ELR (cell line): Measurements from ENCODE around the gene ASTN2.

Experiments
- DNase-seq: peaks from one replicate; pipeline ENCODE4 v3.0.0-alpha.2; 2015; ENCODE audit warnings: low read depth

The ASTN2 gene

DNA sequence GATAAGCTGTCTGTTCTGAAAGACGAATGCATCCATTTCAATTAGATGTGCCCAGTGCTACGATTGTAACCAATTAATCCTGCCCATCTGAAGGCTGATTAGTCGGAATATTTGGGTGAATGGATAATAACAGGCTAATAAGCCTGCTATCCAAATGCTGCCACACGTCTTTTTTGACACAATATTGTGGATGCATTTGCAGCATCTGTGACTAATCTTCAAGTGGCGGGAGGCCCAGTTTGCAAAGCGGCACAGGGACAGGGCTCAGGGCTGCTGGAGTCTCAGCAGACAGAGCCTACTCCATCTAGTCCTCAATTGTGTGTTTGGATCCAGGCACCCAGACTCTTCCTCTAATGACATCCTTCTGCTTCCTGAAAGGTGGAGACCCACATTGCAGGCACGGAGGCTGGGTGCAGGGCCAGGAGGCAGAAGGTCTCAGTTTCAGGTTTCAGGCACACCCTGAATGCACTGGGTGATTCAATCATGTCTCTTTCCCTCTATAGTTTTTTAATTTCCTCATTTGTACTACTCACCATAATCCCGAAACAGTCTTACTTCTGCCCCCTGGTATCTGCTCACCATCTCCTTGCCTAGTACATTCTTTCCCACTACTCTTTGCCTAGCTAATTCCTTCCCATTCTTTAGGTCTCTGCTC is 169.6 kb downstream of the ASTN2 start:
- no peak for DNase-seq

DNA sequence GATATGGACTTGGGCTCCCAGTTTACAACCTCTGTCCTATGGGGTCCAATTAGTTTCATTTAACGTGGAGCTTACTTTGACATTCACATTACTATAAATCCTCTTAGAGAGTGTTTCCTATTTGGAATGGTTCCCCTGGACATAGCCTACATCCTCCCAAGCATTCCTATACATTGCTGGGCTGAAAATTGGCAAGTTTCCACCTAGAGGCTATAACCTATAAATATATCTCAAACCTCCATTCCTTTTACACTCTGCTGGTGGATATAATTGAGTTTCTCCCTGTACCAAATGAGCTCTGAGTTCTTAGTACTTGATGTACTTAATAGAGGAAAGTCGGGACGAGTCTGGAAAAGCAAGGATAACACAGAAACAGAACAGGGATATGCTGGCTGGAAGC is 172.8 kb downstream of the ASTN2 start:
- DNase-seq: no peak

DNA sequence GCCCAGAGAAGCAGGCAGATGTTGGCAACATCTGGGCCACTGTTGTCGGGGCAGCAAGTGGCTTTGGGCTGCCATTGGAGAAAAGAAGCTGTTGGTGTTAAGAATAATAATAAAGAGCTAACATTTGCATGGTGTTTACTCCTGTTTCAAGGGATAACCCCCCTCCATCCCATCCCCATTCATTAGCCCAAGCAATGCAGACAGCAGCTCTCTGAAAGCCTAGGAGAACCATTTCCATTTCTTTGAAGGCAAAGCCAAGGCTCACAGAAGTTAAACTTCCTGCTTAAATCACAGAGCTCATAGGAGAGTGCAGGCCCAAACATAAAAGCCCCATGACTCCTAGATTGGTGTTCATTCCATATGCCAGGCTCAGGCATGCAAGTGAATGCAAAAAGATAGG is 175.4 kb downstream of the ASTN2 start:
- no peak for DNase-seq

DNA sequence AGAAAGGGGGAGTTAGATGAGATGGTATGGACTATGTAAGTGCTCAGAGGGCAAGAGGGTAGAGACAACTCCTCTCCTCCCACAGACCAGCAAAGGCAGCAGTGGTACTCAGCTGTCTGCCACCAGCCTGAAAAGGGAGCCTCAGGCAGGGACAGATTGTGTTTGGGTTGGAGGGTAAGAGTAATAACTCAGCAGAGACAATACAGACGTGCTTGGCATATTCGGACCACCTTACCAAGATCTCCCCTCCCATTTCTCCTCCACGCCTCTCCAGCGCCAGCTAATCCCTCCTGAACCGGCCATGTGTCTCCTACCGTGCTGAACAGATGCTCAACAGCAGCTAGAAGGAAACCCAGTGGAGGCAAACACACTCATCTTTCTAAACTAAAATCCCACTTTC is 180.8 kb downstream of the ASTN2 start:
- no peak for DNase-seq

DNA sequence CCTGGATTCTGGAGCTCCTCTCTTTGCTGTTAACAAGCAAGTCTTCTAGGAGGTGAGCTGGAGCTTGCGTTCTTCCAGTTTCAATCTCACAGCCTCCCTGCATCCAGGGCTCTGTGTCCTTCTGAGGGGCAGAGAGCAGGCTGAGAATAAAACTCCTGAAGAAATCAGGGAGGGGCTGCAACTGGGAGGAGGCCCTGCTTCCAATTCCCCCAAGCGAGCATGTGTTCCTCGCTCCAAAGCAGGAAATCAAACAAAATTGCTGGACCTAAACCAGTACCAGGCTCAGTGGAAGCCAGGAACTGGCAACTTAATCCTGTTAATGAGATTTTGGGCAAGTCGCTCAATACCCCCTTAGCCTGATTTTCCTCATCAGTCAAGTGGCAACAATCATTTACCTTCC is 181.8 kb downstream of the ASTN2 start:
- no peak for DNase-seq

DNA sequence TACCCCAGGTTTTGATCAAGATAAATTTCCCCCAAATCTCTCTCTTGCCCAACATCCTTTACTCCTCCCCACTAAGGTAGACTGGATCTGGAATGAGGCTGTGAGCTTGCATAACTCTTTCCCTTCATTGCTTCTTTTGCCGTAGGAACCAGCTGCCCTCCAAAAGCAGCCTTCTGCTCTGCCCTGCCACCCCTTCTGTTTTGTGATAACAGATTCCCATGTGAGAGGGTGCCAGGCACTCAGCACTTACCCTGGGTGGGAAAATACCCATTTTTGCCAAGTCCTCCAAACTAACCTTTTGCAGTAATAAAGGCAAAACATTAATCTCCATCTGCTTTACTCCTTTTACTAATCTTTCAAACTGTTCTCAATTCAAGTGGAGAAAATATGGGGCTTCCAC is 182.6 kb downstream of the ASTN2 start:
- no peak for DNase-seq

DNA sequence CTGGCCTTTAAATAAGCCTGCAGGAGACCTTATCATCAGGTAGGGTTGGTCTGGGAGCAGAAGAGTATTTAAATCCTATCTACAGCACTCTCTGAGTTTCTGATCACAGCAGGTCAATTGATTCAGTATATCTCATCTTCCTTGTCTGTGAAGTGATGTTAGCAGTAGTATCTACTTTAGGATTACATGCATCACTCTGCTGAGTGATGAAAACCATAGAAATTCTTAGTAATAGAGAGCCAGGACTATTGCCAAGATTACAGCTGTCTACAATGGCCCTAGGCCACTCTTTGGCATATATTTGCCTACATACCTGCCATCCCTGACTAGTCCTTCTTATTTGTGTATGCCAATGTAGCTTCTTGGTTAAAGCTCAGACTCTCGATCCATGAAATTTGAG is 183.8 kb downstream of the ASTN2 start:
- no peak for DNase-seq

DNA sequence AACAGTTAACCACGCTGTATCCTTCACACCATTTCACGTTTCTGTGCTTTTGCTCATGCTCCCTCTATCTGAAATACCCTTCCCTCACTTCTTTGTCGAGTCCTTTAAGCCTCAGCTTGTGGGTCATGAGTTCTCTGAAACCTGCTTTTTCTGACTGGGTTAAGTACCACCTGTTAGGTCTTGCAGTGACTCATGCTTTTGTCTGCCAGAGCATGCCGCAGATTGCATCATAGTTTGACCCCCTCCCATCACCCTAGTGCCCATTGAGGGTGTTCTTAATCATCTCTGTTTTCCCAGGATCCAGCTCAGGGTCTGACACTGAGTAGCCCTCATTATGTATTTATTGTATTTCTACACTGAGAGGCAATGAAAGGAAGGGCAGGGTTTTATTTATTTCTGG is 190.2 kb downstream of the ASTN2 start:
- no peak for DNase-seq

DNA sequence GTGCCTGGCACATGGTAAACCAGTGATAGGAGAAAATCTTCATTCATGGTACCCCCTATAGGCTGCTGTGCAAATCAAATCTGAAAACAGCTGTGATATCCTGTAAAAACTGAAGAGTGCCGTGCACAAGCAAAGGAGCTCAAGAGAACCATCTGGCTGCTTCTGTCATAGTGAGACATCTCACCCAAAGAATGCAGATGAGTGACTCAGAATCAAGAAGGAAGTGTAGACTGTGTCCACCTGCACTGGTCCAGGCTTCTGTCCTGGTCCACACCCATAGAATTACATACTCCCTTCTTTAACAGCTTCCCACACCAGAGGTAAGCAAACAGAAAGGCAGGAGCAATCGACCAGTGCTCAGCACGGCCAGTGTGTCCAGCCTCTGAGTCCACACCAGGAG is 195.9 kb downstream of the ASTN2 start:
- no peak for DNase-seq

DNA sequence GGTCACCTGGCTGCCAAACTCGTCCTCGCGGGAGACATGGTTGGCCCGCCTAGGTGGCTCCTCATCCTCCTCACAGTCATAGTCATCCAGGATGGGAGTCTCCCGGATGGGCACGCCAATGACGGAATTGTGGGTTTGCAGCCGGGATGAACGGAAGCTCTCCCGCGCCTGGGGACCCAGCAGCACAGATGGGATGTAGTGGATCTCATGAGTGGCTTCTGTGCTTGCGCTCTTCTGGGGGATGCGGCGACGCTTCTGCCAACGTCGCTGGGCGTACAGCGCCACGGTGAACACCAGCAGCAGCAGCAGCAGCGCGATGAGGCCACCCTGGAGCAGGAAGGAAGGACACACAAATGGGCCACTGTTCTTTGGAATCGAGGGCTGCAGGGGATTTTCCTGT is 200.4 kb downstream of the ASTN2 start:
- no peak for DNase-seq

DNA sequence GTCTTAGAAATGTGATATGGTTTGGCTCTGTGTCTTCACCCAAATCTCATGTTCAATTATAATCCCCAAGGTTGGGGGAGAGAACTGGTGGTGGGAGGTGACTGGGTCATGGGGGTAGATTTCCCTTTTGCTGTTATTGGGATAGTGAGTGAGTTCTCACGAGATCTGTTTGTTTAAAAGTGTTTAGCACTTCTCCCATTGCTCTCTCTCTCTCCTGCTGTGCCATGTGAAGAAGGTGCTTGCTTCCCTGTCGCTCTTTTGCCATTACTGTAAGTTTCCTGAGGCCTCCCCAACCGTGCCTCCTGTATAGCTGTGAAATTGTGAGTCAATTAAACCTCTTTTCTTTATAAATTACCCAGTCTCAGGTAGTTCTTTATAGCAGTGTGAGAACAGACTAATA is 203.6 kb downstream of the ASTN2 start:
- no peak for DNase-seq

DNA sequence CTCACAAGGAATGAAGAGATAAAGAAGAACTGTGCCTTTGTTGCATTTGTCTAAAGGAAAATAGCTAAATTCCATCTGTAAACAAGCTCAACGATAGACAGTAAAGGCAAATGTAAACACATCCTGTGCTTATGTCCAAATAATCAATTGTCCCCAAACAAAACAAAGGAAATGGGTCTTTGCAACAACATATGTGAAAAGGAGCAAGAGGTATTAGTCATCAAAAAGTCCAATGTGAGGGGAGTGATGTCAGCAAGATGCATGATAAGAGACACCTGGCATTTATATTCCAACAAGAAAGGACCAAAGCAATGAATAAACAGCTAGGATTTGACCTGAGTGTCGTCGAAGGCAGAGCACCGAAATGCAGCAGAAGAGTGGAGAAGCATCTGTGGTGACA is 209.1 kb downstream of the ASTN2 start:
- no peak for DNase-seq

DNA sequence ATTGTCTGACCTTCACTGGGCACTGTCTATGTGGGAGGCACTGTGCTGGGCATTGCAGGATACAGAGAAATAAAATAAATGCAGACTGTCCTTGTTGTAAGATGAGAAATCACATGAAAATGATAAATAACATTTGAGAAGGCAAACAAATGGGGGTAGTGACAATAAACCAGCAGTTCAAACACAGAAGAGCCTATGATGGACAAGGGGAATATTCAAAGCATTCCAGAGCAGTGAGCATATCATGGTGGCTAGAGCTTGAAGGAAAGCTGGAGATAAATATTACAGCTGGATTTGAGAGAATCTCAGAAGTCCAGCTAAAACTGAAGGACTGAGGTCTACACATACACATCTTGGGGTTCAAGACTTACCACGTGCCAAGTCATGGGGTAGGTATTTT is 209.9 kb downstream of the ASTN2 start:
- no peak for DNase-seq

DNA sequence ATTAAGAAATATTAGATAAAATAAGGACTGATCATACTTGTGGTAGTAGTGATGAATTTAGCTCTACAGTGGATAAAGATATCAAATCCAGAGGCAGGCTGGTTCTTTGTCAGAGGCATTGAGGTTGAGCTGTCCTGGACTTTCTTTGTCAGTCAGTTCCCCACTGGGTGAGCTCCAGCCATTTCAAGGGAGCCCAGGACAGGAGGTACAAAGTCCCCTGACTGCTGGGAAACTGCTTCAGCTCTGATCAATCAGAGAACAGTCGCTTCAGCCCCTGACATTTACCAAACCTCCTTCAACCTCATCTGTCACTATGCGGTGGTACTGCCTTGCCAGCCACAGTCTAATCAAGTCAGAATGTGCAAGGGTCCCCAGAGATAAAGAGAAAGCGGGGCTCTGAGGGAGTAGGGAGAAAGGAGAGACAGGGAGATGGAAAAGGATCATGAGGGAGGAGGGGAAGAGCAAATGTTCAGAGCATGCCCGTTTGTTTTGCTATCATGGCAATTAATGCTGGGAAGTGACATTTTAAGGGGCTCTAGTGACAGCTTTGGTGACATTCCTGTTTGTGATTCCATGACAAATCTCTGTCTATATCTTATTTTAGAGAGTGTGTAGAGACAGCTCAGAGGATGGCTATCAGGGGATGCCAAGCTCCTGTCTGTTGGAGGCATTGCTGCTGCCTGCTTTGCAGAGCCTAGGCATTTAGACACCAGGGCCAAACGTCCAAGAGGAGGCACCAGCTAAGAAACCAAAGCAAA is 223.2 kb downstream of the ASTN2 start:
- DNase-seq: no peak

DNA sequence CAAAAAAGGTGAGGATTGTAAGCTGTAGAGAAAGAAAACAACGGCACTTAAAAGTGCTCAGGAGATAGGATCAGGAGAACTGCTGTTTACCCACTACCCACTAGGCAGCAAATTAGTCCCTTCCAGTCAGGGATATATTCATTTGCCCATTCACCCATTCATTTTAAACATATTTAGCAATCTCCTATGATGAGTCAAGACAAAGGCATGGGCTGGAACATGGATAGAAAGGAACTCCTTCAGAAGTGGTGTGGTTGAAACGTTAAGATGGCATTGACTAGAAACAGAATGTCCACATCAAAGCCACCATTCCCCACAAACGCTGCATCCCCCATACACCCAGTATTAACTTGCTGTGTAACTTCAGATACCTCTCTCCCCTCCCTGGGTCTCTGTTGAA is 225.7 kb downstream of the ASTN2 start:
- no peak for DNase-seq

DNA sequence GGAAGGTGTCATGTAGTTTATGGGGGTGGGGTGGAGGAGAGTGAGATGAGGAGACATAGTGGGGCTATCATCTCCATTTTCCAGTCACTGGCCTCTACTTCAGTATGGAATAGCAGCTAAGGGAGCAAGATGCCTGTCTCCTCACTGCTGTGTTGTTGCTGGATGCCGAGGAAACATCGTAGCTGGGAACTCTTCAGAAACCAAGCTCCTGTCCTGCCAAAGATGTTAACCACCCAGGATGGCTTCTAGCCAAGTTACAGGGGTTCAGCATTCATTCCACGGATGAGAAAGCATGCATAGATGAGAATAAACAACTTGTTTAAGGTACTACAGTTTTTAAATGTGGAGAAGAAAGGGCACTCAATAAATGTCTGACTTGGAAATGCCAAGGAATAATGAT is 226.5 kb downstream of the ASTN2 start:
- no peak for DNase-seq

DNA sequence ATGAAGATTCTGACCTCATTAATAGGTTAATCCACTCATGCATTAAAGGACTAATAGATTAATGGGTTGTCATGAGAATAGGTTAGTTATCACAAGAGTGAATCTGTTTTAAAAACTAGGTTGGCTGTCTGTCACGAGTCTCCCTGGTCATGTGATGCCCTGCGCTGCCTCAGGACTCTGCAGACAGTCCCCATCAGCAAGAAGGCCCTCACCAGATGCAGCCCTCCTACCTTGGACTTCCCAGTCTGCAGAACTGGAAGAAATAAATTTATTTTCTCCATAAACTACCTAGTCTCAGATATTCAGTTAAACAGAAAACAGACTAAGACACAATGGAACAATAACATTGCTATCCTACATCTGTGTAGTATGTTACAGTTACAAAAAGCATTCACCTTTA is 227.4 kb downstream of the ASTN2 start:
- no peak for DNase-seq

DNA sequence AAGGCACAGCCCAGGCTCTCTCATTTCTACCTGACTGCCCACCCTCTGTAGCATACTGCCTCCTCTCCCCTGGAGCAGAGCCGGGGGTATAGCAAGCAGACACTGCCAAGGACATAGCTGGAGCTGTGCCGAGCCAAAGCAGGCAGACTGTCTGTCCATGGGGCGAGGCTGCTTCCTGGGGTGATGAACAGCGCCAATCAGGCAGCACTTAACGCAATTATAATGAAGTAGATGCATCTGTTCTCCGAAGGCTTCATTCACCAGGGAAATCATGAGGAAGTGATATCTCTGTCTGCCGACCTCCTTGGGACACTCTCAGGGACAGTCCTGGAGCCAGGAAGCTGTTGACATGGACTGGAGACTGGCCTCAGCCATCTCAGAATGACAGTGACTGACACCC is 230.7 kb downstream of the ASTN2 start:
- DNase-seq: no peak

DNA sequence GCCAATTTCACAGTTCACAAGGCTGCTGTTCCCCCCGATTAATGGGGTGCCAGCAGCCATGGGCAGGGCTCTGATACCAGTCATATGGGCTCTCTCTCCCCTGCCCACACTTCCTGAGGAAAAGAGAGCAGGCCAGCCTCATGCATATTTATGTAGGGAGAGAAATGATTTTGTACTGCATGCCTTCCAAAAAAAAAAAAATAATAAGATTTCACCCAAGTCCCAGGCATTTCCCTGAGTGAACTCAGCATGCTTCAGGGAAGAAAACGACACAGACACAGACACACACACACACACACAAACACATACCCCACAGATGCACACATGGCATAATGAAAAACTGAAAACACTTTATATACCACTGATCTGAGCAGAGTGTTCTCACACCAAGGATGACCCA is 232.8 kb downstream of the ASTN2 start:
- no peak for DNase-seq

DNA sequence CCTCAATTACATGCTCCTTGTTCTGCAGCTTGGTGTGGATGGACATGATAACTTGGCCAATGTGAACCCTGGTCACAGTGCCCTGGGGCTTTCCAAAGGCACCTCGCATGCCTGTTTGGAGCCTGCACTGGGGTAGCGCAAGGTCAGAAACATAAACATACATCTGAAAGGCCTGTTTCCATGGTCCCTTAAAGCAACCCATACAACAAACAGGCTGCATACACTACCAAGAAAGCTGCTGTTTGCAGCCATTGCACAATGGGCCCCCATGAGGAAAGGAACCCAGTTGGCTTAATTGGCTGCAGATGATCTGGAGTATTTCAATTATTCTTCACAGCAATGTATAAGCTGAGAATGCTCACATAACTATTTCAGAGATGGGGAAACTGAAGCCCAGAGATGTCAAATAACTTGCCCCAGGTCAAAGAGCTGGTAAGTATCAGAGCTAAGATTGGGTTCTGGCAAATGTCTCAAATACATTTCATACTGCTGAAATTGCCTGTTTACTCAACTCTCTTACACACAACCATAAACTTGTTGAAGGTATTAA is 233.9 kb downstream of the ASTN2 start:
- no peak for DNase-seq

DNA sequence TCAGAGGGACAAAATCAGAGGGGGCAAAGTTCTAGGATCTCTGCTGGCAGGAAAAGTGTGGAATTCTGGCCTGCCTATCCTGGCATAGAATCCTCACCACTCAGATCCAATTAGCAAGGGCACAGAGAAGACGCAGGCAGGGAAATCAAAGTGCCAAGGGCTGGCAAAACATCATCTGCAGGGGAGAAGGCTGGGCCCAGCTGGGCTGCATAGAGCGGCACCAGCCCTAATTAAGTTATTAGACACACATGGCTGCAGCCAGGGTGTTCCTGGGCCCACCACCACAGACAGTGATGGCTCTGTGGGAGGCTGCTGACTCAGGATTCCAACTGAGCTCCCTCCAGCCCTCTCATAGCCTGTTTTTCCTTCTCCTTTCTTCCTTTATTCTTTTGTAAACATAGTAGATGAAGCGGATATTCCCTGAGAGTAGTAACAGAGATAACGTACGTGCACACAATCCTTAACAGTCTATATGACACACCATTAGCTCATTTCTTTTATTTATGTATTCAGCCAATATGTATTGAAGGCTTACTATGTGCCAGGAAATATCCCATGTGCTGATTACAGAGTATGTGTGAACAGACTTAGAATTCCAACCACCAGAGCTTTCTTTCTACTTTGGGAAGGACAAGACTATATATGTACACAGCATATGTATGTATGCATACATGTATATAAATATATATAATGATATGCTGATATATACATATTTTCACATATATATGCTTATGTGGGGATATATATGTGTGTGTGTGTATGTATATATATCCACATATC is 236.1 kb downstream of the ASTN2 start:
- peak; percentile 2 for DNase-seq

DNA sequence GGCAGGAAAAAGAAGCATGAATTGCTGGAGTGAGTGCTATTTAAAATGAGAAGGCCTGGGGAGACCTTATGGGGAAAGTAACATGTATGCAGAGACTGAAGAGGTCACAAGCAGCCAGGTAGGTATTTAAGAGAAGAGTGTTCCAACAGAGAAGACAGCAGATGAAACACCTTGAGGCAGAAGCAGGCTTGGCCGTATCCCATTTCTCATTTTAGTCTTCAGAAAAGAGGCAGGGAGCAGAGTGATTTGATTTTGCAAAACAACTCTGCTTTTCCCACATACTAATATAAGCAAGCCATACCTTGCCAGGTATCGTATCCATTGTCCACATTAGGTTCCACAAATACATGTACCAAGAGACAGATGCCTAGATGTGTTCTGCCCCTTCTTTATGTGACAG is 244.3 kb downstream of the ASTN2 start:
- DNase-seq: no peak

DNA sequence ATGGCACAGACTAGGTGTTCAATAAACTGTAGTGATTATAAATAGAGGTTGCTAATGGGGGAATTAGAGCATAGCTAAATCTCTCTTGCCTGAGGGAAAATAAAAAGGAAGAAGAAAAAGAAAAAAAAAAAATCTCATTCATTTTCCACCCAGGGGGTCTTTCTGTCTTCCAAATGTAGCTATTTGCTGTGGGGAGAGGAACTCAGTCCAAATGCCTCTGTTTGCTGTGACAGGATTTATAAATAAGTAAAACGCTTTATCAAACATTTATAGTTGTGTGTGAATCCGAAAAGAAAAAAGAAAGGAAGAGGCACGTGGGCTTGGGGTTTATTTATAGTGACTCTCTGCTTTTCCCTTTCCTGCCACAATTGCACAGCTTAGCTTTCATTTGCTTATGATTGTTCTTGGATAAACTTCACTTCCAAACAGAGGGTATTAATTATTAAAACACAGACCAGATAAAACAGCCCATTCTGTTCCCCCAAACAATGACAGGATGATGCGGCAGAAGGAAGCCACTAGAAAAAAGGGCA is 245.7 kb downstream of the ASTN2 start:
- DNase-seq: no peak
